Mucosa of rectum (tissue), 2 donors: ENCODE data around the gene C1QTNF7.

Experiments used
- H3K27ac ChIP-seq, 2 donors: one replicate each; pipeline ENCODE4 v1.7.0; 2013; ENCODE audit warnings: inconsistent platforms in 2 of 2, low read depth in 2 of 2, low read length in 2 of 2
- H3K27me3 ChIP-seq, 2 donors: one replicate each; pipeline ENCODE4 v1.7.0; 2013; ENCODE audit warnings: low read length in 2 of 2; ENCODE audit not compliant: control insufficient read depth in 2 of 2, insufficient read depth in 2 of 2
- H3K36me3 ChIP-seq, 2 donors: one replicate each; pipeline ENCODE4 v1.7.0; 2013; ENCODE audit warnings: low read length in 2 of 2; ENCODE audit not compliant: control insufficient read depth in 2 of 2, insufficient read depth in 2 of 2
- H3K4me1 ChIP-seq, 2 donors: one replicate each; pipeline ENCODE4 v1.7.0; 2013; ENCODE audit warnings: low read length in 2 of 2, mild to moderate bottlenecking in 1 of 2; ENCODE audit not compliant: control insufficient read depth in 2 of 2, insufficient read depth in 2 of 2
- H3K4me3 ChIP-seq, 2 donors: one replicate each; pipeline ENCODE4 v1.7.0; 2013; ENCODE audit warnings: low read length in 2 of 2
- H3K9ac ChIP-seq, 2 donors: one replicate each; pipeline ENCODE4 v1.7.0; 2013; ENCODE audit warnings: low read length in 2 of 2, low read depth in 1 of 2, mild to moderate bottlenecking in 1 of 2
- H3K9me3 ChIP-seq, 2 donors: one replicate each; pipeline ENCODE4 v1.7.0; 2013; ENCODE audit warnings: low read length in 2 of 2; ENCODE audit not compliant: control insufficient read depth in 2 of 2
- donor health status: healthy.
- donor health status: Normal muscosa, but diverticular disease.

Gene C1QTNF7

DNA sequence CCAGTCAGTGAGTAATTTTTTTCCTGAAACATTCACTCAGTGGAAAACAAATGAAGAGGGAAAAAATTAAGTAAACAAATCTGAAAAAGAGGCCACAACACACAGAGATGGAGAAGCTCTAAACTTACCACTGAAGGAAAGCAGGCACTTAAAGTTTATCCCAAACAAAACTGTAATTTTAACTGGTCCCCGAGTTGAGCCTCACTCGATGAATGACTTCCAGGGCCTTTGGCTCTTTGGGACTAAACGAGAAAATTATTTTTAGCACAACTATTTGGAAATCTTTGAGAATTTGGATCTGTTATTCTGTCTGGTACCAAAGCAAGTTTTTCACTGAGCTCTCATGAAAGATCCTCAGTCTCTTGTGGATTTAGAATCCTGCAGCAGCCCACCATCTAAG lies at the start of gene C1QTNF7:
Gene C1QTNF7, plus strand, starts transcription at position 333 of the 400 bp plus-strand sequence. CDS start 7,711 bp downstream, outside the sequence.
- no peaks in the 10 kb centered on the region for H3K4me1 ChIP-seq
- H3K4me3 ChIP-seq = no peak within 1 kb of the TSS
- H3K27ac ChIP-seq = peak within 1 kb of the TSS; percentile 40 to 41
- H3K27me3 ChIP-seq = no peaks in the 10 kb centered on the region
- no peak within 1 kb of the TSS for H3K9ac ChIP-seq
- no peaks in the 10 kb centered on the region for H3K36me3 ChIP-seq
- H3K9me3 ChIP-seq = no peaks in the 10 kb centered on the region

DNA sequence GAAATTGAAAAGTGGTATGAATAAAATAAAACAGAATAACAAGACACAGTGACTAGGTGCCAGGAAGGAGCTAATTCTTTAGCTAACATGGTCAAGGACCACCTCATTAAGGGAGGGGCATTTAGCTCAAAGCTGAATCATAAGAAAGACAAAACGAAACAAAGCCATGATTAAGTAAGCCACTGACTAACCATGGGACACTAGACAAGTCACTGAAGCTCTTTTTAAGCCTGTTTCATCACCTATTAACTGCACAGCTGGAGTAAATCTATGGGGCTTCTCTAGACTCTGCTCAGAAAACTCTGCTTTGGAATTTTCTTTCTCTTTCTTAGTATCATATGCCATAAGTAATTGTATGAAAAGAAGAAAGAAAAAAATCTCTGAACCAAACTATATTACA lies 49.8 kb upstream of the C1QTNF7 start:
- Histone ChIP-seq H3K36me3 (no peaks in the 10 kb centered on the region), H3K9me3 (no peaks in the 10 kb centered on the region), H3K27me3 (no peaks in the 10 kb centered on the region), H3K27ac (no peak overlapping the region), H3K4me3 (no peak overlapping the region), H3K4me1 (no peaks in the 10 kb centered on the region), H3K9ac (no peak overlapping the region)

DNA sequence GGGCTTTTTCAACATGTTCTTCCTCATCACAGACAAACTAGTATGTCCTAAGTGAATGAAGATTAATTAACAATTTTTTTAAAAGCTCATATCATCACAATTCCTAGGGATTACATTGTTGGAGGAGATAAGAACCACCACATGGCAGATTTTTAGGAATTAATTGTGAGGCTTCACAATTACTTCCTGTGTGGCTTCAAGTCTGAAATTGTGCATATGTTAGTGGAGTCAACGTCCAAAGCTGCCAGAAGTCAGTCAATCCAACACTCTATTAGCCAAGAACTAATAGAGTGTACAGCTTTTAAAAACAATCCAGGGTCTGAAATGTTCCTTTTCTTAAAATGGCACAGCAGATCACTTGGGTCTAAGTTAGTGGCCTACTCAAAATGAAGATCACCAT lies 49.3 kb upstream of the C1QTNF7 start:
- Histone ChIP-seq H3K27ac (no peak overlapping the region), H3K9ac (no peak overlapping the region), H3K4me3 (no peak overlapping the region), H3K9me3 (no peaks in the 10 kb centered on the region), H3K27me3 (no peaks in the 10 kb centered on the region), H3K36me3 (no peaks in the 10 kb centered on the region), H3K4me1 (no peaks in the 10 kb centered on the region)

DNA sequence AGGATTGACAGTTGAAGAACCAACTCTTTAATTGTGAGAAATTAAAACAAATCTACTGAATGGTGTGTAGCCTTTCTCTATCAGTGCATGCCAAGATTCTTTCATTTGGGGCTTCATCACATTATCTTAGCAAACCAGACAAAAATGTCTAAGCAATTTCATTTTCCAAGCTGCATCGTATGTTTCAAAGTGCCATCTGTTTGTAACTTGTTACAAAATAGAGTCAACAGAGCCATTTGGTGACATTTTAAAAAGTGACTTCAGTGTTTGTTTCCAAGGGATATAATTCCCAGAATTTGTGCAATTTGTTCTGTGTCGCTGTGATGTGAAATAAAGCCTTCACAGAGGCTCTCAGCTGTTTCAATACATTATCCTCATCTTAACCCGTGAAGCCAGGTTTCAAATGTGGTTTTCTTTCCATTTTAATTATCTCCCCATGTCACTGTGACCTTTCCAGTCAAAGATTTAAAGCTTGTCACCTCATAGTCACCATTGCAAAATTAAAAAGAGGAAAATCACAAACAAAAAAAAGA lies 46.0 kb upstream of the C1QTNF7 start:
- Histone ChIP-seq H3K27ac (no peak overlapping the region), H3K27me3 (no peaks in the 10 kb centered on the region), H3K36me3 (no peaks in the 10 kb centered on the region), H3K4me3 (no peak overlapping the region), H3K9me3 (no peaks in the 10 kb centered on the region), H3K4me1 (no peaks in the 10 kb centered on the region), H3K9ac (no peak overlapping the region)

DNA sequence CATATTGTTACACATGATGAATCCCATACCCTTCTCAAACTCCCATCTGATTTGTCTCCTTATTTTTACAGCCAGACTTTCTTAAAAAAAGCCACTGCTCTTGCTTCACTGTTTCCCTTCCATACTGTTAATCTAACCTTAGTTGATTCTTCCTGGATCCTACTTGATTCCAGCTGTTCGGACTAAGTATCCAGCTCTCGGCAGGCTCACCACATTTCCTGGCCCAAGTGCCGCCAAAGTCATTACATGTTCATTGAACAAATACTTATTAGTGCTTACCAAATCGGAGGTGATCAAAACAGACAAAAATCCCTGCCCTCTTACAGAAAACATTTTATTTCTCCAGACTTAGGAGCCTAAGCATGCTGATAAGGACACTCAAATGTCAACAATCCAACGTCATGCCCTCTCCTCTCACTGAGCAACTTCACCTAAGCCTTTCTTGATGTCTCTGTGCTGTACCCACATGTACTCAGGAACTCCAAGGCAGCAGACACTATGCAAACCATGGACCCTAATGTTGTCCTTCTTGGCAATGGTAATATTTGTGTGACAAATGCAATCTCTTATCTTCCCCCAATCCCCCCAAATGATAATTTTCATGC lies 45.1 kb upstream of the C1QTNF7 start:
- no peaks in the 10 kb centered on the region for H3K36me3 ChIP-seq
- no peak overlapping the region for H3K4me3 ChIP-seq
- H3K9me3 ChIP-seq = no peaks in the 10 kb centered on the region
- H3K9ac ChIP-seq = no peak overlapping the region
- no peaks in the 10 kb centered on the region for H3K4me1 ChIP-seq
- no peak overlapping the region for H3K27ac ChIP-seq
- H3K27me3 ChIP-seq = no peaks in the 10 kb centered on the region

- H3K36me3 ChIP-seq = no peaks in the 10 kb centered on the region
- H3K9ac ChIP-seq = no peak overlapping the region
- no peak overlapping the region for H3K27ac ChIP-seq
- H3K4me3 ChIP-seq = no peak overlapping the region
- no peaks in the 10 kb centered on the region for H3K27me3 ChIP-seq
- H3K9me3 ChIP-seq = no peaks in the 10 kb centered on the region
- no peaks in the 10 kb centered on the region for H3K4me1 ChIP-seq
Observed at GRCh38 chr4:15385515-15385914, 42.3 kb upstream of the C1QTNF7 start.

DNA sequence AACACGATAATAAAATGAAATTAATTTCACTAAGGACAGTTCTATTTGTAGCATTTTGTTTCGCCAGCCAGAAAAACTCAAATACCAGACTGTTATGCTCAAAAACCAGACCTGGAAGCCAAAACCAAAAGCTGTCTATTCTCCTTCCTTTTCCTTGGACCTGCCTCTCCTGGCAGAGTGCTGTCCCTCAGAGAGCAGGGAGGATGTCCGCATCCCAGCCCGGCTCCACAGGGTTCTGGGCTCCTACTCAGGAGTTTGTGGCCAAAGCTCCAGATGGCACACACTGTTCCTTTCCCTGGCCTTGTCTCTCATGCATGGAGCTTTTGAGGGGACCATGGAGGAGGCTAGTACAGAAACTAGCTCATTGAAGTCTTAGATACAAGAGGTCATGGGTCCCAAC lies 41.9 kb upstream of the C1QTNF7 start:
- Histone ChIP-seq H3K27me3 (no peaks in the 10 kb centered on the region), H3K27ac (no peak overlapping the region), H3K36me3 (no peaks in the 10 kb centered on the region), H3K4me3 (no peak overlapping the region), H3K4me1 (no peaks in the 10 kb centered on the region), H3K9me3 (no peaks in the 10 kb centered on the region), H3K9ac (no peak overlapping the region)

DNA sequence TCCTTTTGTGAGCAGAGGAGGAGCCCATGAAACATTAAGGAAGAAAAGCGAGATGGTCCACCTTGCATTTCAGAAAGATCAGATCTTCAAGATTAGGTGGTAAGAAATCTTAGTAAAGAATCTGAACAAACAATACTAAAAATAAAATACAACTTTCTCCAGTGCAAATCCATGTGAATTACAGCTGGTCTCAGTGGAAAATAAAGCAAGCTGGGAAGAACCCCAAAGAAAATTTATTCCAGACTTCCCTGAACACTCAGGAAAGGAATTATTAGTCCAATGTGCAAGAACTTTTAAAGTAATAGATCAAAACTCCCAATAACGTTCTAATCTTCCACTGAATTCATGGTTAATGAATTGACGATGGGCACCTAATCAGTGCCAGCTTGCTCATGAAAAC lies 37.3 kb upstream of the C1QTNF7 start:
- H3K36me3 ChIP-seq = no peaks in the 10 kb centered on the region
- H3K9ac ChIP-seq = no peak overlapping the region
- no peaks in the 10 kb centered on the region for H3K9me3 ChIP-seq
- H3K4me1 ChIP-seq = no peaks in the 10 kb centered on the region
- H3K27ac ChIP-seq = no peak overlapping the region
- H3K27me3 ChIP-seq = no peaks in the 10 kb centered on the region
- no peak overlapping the region for H3K4me3 ChIP-seq

GRCh38 chr4:15392053-15392805 lies 35.6 kb upstream of the C1QTNF7 start:
- no peaks in the 10 kb centered on the region for H3K9me3 ChIP-seq
- no peak overlapping the region for H3K27ac ChIP-seq
- H3K4me1 ChIP-seq = no peaks in the 10 kb centered on the region
- H3K27me3 ChIP-seq = no peaks in the 10 kb centered on the region
- H3K9ac ChIP-seq = no peak overlapping the region
- no peak overlapping the region for H3K4me3 ChIP-seq
- no peaks in the 10 kb centered on the region for H3K36me3 ChIP-seq

DNA sequence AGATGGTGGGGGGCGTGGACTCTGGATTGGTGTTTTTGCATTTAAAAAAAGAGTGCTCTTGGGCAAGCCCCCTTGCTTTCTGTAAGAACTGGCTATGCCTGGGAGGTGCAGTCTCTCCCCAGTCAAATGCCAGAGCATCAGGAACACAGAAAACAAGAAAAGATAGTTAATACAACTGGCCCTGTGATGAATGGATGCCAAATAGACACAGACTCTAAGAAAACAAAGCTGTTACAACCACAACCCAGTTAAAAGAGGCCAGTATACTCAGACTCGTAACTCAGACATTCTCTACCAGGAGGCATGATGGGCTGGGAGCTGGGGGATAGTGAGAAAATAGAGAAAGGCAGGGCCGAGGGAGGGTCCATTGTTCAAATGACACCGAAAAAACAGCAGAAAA lies 32.5 kb upstream of the C1QTNF7 start:
- H3K4me1 ChIP-seq = no peaks in the 10 kb centered on the region
- no peaks in the 10 kb centered on the region for H3K27me3 ChIP-seq
- H3K9me3 ChIP-seq = no peaks in the 10 kb centered on the region
- H3K9ac ChIP-seq = no peak overlapping the region
- no peaks in the 10 kb centered on the region for H3K36me3 ChIP-seq
- H3K27ac ChIP-seq = no peak overlapping the region
- no peak overlapping the region for H3K4me3 ChIP-seq
